A549 (cell line): ENCODE results near the gene SH2B3.

Experiments
- CBX8 ChIP-seq: fragments of 200-600 bp; sonication (generic); IDR thresholded peaks from 2 replicates; pipeline ENCODE4 v1.6.1; 2016
- CTCF ChIP-seq: fragments of >200 bp; sonication (Bioruptor Twin); formaldehyde crosslinking; IDR thresholded peaks from 3 replicates; pipeline ENCODE4 v1.5.1; 2016
- RNF2 ChIP-seq: fragments of 200-600 bp; sonication (generic); IDR thresholded peaks from 2 replicates; pipeline ENCODE4 v1.6.1; 2016; ENCODE audit warnings: low read depth, mild to moderate bottlenecking, antibody characterized with exemption, moderate library complexity, borderline replicate concordance
- TF ChIP-seq, protein P1 (sequence below): IDR thresholded peaks from 2 replicates; pipeline ENCODE4 v1.6.1; 2012

GRCh38 chr12:111414711-111415252, 9.1 kb downstream of the SH2B3 start:
- TF ChIP-seq CTCF (no peak), RNF2 (no peak), CBX8 (no peak)
- TF ChIP-seq, protein P1, sequence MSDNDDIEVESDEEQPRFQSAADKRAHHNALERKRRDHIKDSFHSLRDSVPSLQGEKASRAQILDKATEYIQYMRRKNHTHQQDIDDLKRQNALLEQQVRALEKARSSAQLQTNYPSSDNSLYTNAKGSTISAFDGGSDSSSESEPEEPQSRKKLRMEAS, result no peak
